Erythroblast (primary cell): Measurements from ENCODE around the gene FRMD4A.

Source experiments
- GATA1 ChIP-seq: IDR thresholded peaks from 2 replicates; pipeline ENCODE4 v1.6.1; 2011; ENCODE audit warnings: low read depth, mild to moderate bottlenecking, control low read depth, low read length, moderate library complexity
- POLR2A ChIP-seq: IDR thresholded peaks from 2 replicates; pipeline ENCODE4 v1.6.1; 2011; ENCODE audit warnings: mild to moderate bottlenecking, low read length

DNA sequence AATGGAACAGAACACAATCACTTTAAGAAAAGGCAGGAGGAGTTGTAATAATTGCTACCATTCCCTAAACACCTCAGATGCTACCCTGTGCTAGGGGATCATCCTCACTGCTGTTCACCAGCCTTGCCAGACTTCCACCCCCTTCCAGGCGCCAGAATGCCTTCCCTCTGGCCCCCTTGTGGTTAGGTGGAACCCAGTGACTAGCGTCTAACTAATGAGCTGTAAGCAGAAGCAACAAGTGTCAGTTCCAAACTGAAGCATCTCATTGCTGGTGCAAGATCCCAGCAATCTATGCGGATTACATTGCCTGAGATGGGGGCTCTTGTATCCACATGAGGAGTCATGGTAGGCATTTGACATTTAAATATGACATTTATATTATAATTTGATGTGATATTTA, 86.6 kb downstream of the FRMD4A start:
- no peak for TF ChIP-seq POLR2A
- no peak for TF ChIP-seq GATA1
